MM.1S (cell line): ENCODE results near the gene OTOL1.

Experiments
- DNase-seq: peaks from one replicate; pipeline ENCODE4 v3.0.0-alpha.2; 2015
- H2AFZ ChIP-seq: fragments of 300-600 bp; sonication (generic); 2 replicates; pipeline ENCODE4 v1.6.0; 2016; ENCODE audit warnings: antibody characterized with exemption, low read length
- H3F3A ChIP-seq: fragments of 300-600 bp; sonication (generic); 2 replicates; pipeline ENCODE4 v1.6.1; 2016; ENCODE audit warnings: mild to moderate bottlenecking, antibody characterized with exemption, low read length, moderate library complexity, mixed read lengths; ENCODE audit not compliant: insufficient read depth
- H3K27ac ChIP-seq: fragments of 300-600 bp; sonication (generic); 2 replicates; pipeline ENCODE4 v1.5.1; 2016; ENCODE audit warnings: mild to moderate bottlenecking, low read length
- H3K27me3 ChIP-seq: fragments of 300-600 bp; sonication (generic); replicated peaks from 2 replicates; pipeline ENCODE4 v1.6.0; 2016; ENCODE audit warnings: low read length; ENCODE audit not compliant: insufficient read depth
- H3K36me3 ChIP-seq: fragments of 300-600 bp; sonication (generic); replicated peaks from 2 replicates; pipeline ENCODE4 v1.6.1; 2016; ENCODE audit warnings: mild to moderate bottlenecking, low read length, mixed read lengths; ENCODE audit not compliant: insufficient read depth
- H3K4me1 ChIP-seq: fragments of 300-600 bp; sonication (generic); 2 replicates; pipeline ENCODE4 v1.6.1; 2016; ENCODE audit warnings: low read length, mixed read lengths
- H3K4me2 ChIP-seq: fragments of 300-600 bp; sonication (generic); 2 replicates; pipeline ENCODE4 v1.6.0; 2016; ENCODE audit warnings: low read depth, low read length
- H3K4me3 ChIP-seq: fragments of 300-600 bp; sonication (generic); 2 replicates; pipeline ENCODE4 v1.5.1; 2016; ENCODE audit warnings: low read length, mixed read lengths
- H3K79me2 ChIP-seq: fragments of 300-600 bp; sonication (generic); 2 replicates; pipeline ENCODE4 v1.6.1; 2016; ENCODE audit warnings: mixed run types, low read length, mixed read lengths
- H3K9ac ChIP-seq: fragments of 300-600 bp; sonication (generic); 2 replicates; pipeline ENCODE4 v1.6.1; 2016; ENCODE audit warnings: low read length, mixed read lengths
- H3K9me2 ChIP-seq: fragments of 300-600 bp; sonication (generic); replicated peaks from 2 replicates; pipeline ENCODE4 v1.6.1; 2016; ENCODE audit warnings: mild to moderate bottlenecking, low read length, mixed read lengths; ENCODE audit not compliant: insufficient read depth
- H3K9me3 ChIP-seq: fragments of 300-600 bp; sonication (generic); replicated peaks from 2 replicates; pipeline ENCODE4 v1.6.1; 2016; ENCODE audit warnings: mild to moderate bottlenecking, low read length, mixed read lengths; ENCODE audit not compliant: insufficient read depth
- H4K20me1 ChIP-seq: fragments of 300-600 bp; sonication (generic); 2 replicates; pipeline ENCODE4 v1.6.1; 2016; ENCODE audit warnings: mild to moderate bottlenecking, low read length, moderate library complexity, mixed read lengths; ENCODE audit not compliant: insufficient read depth
- EZH2 ChIP-seq: fragments of 300-600 bp; sonication (generic); optimal IDR thresholded peaks from 2 replicates; pipeline ENCODE3; 2017; ENCODE audit warnings: low read depth, mild to moderate bottlenecking, antibody characterized with exemption, low read length, mixed read lengths
- EZH2phosphoT487 ChIP-seq: fragments of 300-600 bp; sonication (generic); IDR thresholded peaks from 2 replicates; pipeline ENCODE4 v1.6.1; 2018; ENCODE audit warnings: antibody characterized with exemption, low read length
- TF ChIP-seq, protein P1 (sequence below): fragments of 300-600 bp; sonication (generic); IDR thresholded peaks from 2 replicates; pipeline ENCODE4 v1.5.1; 2016; ENCODE audit warnings: antibody characterized with exemption, low read length, mixed read lengths

Gene OTOL1

DNA sequence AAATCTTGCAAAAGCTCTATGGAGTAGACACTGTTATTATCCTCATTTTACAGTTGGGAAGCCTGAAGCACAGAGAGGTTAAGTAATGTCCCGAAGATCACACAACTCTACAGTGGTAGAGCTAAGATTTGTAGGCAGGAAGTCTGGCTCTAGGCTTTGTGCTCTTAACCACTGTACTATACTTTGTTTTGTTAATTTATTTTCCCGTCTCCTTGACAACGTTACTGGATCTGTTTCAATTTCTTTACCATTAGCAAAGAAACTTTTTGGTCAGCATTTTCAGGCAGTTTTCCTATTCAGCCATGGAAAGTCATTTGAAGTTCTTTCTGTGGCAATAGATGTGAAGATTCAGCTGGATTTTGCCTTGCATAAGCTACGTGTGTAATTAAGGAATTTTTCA, 51.7 kb downstream of the OTOL1 start:
- Histone ChIP-seq H3K36me3 (no peaks in the 10 kb centered on the region), H4K20me1 (no peaks in the 10 kb centered on the region), H3K9me3 (no peaks in the 10 kb centered on the region), H3K27ac (peak overlapping the region; percentile 15; the same call in 1 of the 2 replicates), H3K9me2 (no peaks in the 10 kb centered on the region), H3K4me3 (no peak overlapping the region), H2AFZ (no peak overlapping the region), H3F3A (0 out of 2 replicates have a peak, but pooled peaks cover 4% of the 10 kb centered on the region), H3K27me3 (no peaks in the 10 kb centered on the region), H3K4me2 (peak overlapping the region; percentile 18; the same call in 1 of the 2 replicates), H3K4me1 (0 out of 2 replicates have a peak, but pooled peaks cover 10% of the 10 kb centered on the region), H3K9ac (no peak overlapping the region), H3K79me2 (no peaks in the 10 kb centered on the region)
- DNase-seq, result peak; percentile 74
- TF ChIP-seq EZH2 (no peak), EZH2phosphoT487 (no peak)
- TF ChIP-seq, protein P1, sequence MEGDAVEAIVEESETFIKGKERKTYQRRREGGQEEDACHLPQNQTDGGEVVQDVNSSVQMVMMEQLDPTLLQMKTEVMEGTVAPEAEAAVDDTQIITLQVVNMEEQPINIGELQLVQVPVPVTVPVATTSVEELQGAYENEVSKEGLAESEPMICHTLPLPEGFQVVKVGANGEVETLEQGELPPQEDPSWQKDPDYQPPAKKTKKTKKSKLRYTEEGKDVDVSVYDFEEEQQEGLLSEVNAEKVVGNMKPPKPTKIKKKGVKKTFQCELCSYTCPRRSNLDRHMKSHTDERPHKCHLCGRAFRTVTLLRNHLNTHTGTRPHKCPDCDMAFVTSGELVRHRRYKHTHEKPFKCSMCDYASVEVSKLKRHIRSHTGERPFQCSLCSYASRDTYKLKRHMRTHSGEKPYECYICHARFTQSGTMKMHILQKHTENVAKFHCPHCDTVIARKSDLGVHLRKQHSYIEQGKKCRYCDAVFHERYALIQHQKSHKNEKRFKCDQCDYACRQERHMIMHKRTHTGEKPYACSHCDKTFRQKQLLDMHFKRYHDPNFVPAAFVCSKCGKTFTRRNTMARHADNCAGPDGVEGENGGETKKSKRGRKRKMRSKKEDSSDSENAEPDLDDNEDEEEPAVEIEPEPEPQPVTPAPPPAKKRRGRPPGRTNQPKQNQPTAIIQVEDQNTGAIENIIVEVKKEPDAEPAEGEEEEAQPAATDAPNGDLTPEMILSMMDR, result no peak

DNA sequence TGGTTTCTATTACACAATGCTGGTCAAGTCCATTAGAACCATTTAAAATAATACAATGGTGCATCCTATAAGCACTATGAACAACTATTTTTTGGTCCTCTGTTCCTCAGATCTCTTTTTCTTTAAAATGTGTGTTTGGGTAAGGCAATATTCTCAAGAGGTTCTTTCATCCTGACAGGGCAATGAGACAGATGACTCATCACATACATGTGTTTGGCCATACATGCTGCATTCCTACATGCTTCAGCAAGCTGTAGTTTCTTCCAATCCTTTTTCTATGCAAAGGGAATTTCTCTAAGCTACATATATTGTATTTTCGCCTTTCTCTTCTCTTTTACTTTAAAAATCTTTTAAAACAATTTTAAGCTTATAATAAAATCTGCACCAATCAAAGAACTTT, 52.7 kb downstream of the OTOL1 start:
- Histone ChIP-seq H3K79me2 (no peaks in the 10 kb centered on the region), H3F3A (0 out of 2 replicates have a peak, but pooled peaks cover 4% of the 10 kb centered on the region), H3K36me3 (no peaks in the 10 kb centered on the region), H3K27me3 (no peaks in the 10 kb centered on the region), H3K27ac (no peak overlapping the region), H3K4me3 (no peak overlapping the region), H2AFZ (no peak overlapping the region), H3K4me1 (0 out of 2 replicates have a peak, but pooled peaks cover 10% of the 10 kb centered on the region), H3K9me2 (no peaks in the 10 kb centered on the region), H3K9me3 (no peaks in the 10 kb centered on the region), H4K20me1 (no peaks in the 10 kb centered on the region), H3K4me2 (no peak overlapping the region), H3K9ac (no peak overlapping the region)
- TF ChIP-seq, protein P1, result no peak
- no peak for TF ChIP-seq EZH2
- TF ChIP-seq EZH2phosphoT487, result no peak
- no peak for DNase-seq

DNA sequence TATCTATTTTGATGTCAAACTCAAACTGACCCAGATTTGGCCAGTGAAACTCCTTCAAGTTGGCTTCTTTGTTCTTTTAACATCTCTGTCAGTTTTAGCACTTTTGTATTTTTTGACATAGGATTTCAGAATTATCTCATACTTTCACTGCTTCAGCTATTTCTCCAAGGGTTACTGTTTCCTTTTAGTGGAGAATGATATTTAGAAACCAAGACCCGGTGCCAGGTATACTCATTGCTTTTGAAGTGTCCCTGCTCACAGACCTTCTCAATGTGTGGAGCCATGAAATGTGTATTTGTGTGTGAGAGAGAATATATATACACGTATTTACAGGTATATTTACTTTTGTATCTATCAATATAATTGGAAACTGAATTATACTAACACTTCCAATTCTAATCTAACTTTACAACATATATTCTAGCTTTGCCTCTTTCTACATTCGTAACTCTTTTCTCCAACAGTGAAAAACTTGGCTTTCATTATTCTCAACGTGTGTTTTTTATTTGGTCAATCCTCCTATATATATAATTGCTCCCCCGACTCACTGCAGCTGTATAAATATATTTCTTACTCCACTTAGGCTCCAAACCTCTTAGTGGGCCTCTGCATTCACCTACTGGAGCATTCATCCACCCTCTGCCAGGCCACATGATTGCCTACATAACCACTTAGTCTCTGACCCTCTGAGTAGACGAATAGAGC, 54.0 kb downstream of the OTOL1 start:
- peaks cover 12% of the 10 kb centered on the region for H3K4me1 ChIP-seq
- no peak overlapping the region for H3K9ac ChIP-seq
- H3K4me2 ChIP-seq, result no peak overlapping the region
- TF ChIP-seq, protein P1, result no peak
- TF ChIP-seq EZH2phosphoT487, result no peak
- TF ChIP-seq EZH2, result no peak
- H2AFZ ChIP-seq, result no peak overlapping the region
- 0 out of 2 replicates have a peak, but pooled peaks cover 4% of the 10 kb centered on the region for H3F3A ChIP-seq
- no peaks in the 10 kb centered on the region for H3K9me2 ChIP-seq
- H3K36me3 ChIP-seq, result no peaks in the 10 kb centered on the region
- H3K27ac ChIP-seq, result no peak overlapping the region
- no peaks in the 10 kb centered on the region for H3K79me2 ChIP-seq
- no peak overlapping the region for H3K4me3 ChIP-seq
- DNase-seq, result no peak
- H3K9me3 ChIP-seq, result no peaks in the 10 kb centered on the region
- no peaks in the 10 kb centered on the region for H3K27me3 ChIP-seq
- H4K20me1 ChIP-seq, result no peaks in the 10 kb centered on the region
